Stimulated activated CD8-positive, alpha-beta memory T cell treated with anti-CD3 and anti-CD28 coated beads, Interleukin-12 subunit alpha, Interleukin-12 subunit beta, amount 100 ng/mL, for 24 hours (primary cell): ENCODE data around the gene SOX5.

Experiments
- DNase-seq: peaks from one replicate; pipeline ENCODE4 v3.0.0-alpha.2; 2020; ENCODE audit errors: extremely low read depth

The SOX5 gene

DNA sequence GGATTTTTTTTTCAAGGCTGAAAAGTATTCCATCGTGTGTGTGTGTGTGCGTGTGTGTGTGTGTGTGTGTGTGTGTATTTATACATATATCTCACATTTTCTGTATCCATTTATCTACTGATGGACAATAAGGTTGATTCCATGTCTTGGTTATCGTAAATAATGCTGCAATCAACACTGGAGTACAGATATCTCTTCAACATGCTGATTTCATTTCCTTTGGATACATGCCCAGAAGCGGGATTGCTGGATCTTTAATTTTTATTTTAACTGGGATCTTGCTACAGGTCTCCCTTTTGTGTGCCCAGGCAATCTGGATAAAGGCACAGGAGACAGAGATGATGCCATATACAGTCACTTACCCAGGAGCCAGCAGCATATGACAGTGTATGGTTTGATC, 338.1 kb downstream of the SOX5 start:
- DNase-seq, result no peak

DNA sequence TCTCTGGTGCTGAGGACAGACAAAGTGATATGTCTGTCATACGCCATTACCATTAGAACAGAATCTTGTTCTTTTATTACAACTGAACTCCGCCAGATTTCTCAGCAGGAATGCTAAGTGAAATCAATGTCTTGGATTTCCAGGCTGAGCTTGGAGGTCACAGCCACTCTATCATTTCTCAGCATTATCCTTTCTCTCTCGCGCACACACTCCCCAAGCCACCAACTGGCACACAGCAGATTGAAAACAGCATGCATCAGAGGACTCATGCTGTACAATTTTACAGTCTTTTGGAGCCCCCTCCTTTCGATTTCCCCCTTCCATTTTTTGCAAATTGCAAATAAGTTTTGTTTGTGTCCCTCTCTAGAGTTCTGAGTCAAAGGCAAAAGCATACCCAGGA, 348.6 kb downstream of the SOX5 start:
- no peak for DNase-seq

DNA sequence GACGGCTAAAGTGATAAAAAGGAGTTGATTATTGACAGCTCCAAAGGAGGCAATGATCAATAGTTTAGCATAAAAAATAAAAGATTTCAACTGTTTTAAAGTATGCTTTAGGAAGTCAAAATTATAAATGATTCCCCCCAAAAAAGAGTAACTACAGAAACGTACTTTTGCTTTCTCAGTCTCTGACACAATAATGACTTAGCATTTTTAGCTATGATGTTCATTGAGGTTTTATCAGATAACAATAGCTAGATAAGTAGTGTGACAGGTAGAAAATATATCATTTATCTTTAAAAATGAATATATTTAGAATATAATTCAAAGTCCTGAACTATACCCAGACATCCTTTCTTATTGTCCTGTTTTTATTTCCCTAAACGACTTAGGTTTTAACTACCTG, 352.9 kb downstream of the SOX5 start:
- no peak for DNase-seq

DNA sequence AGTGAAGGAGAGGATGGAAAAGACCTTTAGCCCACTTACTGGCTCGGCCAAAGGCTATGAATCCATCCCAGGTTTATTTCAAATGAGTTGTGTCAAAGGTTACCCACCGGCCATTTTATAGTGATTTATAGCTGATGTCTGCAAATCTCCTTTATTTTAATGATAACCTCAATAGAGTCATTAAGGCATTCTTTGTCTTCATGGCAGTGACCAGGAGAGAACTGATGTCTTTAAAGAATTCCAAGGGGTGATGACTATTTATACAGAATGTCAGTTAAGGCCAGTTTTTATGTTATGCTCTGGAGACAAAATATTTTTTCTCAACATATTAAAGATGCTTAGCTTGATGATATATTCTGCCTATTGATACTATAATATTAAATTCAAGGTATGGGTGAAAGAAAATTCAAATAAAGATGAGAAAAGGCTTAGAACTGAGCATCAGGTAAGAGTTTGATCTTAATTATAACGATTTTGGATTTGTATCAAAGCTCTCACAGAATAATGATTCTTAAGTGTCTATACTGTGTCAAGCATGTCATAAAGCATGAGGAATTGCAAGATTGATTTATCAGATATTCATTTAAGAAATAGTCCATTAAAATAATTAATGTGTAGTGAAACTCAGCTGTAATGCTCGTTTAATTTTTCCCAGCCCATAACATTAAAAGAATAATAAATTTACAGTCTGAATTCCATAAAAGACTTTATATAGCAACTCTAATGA, 361.5 kb downstream of the SOX5 start:
- DNase-seq, result no peak

DNA sequence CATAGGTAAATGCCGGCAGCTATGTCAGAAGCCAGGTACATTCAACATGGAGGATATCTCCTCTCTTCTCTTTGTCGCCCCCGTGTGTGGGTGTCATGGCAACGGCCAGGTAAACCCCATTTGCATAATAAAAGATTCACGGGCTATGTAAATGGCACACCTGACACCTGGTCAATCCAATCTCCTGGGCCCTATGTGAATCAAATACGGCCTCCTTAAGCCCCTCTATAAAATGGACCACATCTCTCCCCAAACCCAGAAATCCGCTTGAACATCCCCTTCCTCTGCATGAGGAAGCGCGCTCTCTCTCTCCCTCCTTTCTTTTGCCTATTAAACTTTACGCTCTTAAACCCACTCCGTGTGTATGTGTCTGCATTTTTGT, 363.7 kb downstream of the SOX5 start:
- DNase-seq, result no peak

DNA sequence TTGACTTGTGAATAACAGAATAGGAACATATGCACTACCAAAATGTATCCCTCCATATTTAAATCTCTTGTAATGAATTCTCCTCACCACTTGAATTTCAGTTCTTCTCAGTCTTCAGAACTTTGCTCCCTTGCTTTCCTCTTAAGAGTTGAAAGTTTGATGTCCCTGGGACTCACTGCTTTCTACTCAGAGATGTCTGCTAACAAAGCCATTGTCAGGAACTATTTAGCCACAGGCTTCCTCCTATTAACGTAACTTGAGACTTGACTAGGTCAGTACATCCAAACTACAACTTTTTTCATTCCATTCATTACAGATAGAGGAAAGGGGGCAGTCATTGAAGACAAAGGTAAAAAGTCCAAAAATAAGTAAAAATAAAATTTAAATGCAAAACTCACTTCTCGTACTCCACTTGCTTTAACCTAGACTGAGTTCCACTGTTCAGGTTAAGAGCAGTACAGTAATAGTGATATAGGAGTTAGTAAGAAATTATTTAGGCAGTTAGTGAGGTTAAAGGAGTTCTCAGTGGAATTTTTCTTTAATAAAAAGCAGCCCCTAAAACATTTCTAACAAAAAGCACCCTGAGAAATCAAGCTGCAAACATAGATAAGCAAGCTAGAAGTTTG, 364.2 kb downstream of the SOX5 start:
- no peak for DNase-seq

DNA sequence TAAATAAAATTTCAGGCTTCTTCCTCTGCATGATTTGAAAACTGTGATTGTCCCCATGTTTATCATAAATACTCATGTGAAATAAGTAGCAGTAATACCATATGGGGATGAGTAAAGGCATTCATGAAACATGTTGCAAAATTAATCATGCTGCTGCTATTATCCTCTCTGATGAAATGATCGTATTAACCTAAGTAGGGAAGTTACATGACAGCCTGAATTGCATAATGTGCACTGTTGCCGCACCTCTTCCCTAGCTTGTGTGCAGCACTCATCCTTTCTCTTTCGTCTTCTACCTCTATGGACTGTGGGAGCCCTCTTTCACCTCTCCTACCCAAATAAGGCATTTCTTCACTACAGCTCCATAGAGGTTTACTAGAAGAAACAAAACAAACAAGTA, 367.6 kb downstream of the SOX5 start:
- DNase-seq, result no peak

DNA sequence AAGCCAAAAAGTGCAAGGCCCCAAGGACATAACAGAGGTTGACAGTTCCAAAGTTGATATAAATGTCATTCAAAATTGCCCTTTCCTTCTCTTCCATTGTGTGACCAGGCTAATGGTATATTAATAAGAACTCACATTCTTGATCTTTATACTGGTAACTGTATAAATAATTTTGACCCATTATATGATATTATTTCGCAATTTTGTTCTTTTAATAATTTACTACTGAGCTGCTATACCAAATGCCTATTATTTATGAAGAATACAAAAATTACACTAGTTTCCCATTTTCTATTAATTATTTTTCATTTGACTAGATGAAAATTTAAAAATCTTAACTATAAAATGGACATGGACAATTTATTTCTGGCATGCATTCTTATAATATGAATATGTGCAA, 370.2 kb downstream of the SOX5 start:
- DNase-seq, result no peak

DNA sequence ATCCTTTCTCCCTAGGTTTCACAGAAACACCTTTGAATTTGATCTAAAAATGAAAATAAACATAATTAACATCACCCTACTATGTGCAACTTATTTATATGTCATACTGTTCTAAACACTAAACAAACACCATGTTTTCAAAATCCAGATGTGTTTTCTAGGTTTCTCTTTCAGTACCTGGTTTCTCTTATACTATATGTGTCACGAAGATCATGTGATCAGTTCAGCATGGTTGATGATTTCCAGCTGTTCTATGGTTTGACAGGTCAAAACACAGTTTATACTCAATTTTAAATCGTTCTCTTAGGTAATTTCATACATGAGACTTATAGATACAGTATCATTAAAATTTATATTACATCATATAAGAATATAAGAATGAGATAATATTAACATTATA, 373.1 kb downstream of the SOX5 start:
- no peak for DNase-seq

DNA sequence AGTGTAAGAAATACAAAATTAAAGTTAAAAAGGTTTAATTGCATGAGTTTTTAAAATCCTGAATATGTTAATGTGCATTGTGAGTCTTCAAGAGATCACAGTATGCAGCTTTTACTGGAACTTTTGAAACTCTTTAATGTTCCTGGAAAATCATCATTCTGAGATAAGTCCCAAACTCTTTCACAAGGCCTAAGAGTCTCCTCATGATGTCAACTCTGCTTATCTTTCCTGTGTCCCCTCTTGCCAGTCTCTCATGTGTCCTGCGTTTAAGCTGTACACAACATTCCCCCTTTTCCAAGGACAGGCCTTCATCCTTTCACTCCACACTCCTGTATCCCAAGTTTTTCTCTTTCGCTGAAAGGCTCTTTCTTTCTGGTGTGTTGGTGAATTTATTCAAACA, 380.1 kb downstream of the SOX5 start:
- DNase-seq, result no peak

DNA sequence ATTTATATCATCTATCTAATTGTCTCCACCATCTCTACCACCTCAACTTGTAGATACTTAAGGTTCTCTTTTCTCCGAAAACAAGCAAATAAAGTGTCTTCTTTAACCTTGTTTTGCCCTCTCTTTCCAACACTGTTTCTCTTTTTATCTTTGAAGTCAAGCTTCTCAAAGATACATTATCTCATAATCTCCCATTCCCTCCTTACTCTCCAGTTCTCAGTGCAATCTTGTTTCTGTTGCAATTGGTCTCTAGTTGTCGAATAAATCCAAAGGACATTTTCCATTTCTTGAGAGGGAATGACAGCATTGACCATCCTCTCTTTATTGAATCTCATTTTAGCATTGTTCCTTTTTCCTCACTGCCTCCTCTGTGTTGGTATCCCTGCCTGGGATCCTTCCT, 383.3 kb downstream of the SOX5 start:
- DNase-seq, result no peak

DNA sequence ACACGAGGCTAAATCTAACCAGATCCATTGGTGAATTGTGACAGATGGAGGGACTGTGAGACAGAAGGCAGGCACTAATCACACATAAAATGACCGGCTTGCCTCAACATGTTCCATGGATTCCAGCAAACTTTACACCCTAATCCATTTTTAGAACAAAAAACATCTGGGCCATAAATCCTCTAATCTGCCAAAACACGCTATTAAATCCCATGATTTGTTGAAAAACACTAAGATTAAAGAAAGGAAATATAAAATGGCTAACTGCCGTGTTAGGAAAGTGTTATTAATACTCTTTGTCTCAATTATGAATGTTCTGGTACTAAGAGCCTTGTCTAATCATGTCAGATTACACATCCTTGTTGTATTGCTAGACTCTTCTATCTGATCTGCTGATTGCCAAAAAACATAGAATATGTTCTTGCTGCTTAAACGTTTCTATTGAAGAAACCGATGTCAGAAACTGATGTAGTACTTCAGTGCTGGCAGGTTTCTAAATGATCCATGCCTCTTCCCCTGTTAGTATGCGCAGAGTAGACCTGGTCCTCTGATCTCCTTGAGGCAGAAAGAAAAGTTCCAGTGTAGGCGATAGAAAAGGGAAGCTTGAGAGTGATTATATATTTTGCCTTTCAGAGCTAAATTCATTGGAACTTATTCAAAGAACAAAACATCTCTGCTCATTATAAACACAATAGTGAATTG, 384.9 kb downstream of the SOX5 start:
- no peak for DNase-seq

DNA sequence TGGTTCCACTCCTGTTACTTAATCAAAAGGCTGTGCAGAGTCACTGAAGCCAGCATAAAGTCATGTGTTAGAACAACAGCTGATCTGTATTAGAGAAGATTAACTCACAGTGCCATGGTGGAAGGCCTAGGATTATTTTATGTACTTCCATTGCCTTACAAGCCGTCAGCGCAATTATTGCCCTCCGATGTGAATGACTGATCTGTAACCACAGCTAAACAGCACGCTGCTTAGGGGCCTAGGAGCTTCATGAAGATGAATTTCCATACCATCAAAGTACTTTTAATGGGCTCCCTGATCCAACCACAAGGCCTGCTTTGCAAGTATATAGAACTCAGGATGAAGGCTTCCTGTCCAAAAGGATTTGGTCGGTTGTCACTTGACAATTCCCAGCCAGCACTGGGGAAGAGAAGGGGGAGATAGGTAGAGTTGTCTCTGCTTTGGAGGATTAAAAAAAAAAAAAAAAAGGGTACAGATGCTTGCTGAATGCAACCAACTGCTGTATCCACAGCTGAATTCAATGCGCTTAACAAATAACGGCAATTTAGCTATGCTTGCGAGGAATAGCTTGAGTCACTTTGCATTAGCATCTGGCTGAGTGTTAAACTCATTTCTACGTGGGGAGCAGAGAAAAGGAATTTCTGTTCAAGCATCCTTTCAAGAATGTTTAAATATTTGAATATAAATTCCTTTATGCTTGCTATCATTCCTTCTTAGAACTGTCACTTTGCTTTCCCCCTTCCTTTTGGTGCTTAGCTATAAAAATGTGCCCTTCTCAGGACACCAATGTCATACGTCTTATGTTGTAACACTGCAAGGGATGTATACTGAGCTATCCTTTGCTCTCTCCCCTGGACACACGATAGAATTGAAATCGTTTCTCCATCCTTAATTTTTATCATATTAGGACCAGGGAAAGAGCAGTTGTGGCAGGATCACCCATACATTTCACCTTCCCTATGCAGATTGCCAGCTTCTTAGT, 387.8 kb downstream of the SOX5 start:
- no peak for DNase-seq

DNA sequence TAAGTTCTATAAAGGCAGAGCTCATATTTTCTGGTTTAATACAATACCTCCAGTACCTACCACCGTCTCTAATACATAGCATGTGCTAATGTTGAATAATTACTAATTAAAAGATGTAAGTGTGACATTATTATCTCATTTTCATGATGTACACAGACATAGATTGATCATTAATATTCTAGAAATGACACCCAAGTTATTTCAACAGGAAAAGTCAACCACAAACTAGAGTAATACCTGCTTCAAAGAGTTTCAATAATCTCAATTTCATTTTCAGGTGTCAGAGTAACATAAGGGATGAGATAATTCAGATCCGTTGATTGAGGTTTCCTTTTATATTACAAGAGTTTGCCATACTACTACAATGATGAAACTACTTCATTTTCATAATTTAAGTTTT, 388.9 kb downstream of the SOX5 start:
- no peak for DNase-seq

DNA sequence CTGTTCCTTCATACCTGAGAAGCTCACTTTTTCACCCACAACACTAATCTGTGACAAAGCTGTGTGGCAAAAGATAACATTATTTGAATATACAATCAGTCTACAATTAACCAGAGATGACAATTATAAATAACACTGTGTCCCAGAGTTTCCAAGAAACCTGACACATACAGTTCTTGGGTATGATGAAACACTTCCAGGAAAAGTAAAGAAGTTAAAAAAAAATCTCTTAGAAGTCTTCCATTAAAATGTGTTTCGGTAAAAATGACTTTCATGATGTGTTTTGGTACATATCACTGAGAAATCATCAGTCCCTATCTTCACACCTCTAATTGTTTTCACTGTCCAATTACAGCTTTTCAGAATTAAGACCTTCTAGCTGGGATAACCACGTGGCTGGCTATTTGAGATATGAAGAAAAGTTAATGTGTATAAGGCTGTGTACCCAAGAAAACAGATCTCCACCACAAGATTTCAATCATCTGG, 390.2 kb downstream of the SOX5 start:
- no peak for DNase-seq

DNA sequence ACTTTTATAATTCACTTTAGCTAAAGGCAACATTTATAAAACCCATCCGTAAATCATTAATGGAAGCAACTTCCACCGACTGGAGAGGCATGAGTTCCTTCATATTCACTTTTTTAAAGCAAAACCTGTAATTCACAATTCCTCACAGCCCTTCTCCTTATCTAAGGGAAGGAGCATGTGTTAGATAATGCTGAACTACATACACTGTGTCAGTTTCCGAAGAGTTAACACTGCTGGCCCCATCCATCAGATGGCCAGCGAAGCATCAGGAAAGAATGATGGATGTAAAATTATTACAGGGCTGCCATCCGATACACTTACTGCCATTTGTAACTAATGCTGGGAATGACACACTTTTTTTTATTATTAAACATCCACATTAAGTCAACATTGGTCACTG, 392.8 kb downstream of the SOX5 start:
- DNase-seq, result no peak

DNA sequence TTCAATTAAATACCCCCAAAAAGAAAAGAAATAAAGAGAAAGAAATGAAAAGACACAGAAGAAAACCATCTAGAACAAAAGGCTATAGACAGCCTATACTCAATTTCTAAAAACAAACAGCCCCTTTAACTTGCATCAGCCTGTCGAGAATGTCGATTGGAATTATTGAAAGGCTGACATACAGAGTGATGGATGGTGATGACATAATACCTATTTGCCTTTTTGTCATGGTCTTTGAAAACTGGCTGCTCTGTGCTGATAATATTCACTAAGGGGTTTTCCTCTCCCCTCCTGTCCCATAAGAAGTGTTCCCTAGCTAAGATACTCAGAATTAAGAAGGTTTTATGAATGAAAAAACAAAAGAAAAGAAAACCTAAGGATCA, 393.7 kb downstream of the SOX5 start:
- no peak for DNase-seq

DNA sequence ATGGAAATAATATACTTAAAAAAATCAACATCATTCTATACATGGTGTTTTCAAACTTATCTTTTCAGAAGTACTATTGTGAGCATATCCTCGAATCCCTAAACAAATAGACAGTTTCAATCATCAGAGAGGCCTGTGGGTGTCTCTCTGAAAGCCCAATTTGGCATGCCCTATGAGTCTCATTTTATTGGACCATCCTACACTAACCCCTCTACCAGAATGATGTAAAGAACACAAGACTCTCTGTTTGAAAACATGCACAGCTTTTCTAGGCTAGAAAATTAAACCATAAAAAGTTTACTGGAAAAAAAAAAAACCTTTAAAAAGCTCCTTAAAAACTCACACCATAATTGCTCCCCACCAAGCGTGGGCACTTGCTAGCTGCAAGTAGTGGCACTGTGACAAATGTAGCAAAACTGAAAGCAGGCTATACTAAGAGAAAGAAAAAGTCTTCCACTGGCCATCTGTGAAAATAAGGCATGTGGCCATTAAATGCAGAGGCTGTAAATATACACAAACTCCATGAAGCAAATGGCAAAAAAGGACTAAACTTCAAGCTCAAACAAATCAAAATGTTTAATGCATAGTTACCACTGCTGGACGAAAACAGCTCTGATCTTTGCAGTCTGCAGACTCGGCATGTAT, 394.2 kb downstream of the SOX5 start:
- no peak for DNase-seq

DNA sequence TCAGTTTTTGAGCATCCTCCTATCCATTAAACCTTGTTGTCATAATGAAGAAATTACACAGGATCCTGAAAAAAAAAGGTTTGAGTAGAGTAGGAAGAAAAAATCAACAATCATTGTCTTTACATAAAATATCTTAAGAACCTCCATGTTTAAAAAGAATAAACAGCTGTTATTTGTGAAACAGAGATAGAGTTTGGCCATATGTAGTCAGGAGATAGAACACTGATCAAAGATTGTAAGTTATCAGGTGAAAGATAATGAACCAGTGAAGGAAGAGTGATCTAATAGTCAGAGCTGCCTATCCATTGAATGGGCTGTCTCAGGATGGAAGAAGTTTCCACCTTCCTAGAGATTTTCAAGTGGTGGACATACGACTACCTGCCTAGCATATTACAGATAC, 397.1 kb downstream of the SOX5 start:
- DNase-seq, result no peak

DNA sequence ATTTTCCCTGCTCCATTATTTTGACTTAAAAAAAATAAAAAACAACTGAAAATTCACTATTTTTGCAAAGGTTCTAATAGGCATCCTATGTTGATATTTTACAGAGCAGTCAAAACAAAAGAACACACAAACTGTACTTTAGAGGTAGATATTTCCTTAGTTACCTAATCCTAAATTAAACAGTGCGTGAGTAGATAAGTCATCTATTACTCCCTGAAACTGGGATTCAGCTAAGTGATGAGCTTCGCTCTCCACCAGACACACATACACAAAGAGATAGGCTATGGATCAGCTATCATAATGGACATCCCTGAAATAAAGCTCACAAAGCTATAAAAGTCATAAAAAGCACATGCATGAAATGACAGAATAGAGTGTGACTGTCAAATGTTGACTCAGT, 398.7 kb downstream of the SOX5 start:
- DNase-seq, result no peak

DNA sequence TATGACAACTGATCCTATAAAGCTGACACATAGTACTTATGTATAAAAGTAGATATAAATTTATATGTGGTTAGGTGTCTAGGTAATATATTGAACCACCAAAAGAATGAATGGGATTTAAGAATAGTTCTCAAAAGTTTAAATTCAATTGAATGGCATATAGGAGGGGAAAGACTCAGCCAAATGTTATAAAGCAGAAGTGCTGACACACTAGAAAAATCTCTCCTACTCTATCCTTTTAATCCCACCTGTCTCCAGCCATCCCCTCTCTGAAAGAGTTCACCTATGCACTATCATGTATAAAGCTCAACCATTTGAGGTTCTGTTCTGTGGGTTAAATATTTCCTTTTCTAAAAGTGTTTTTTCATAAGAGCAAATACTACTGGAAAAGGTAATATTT, 400.7 kb downstream of the SOX5 start:
- no peak for DNase-seq

DNA sequence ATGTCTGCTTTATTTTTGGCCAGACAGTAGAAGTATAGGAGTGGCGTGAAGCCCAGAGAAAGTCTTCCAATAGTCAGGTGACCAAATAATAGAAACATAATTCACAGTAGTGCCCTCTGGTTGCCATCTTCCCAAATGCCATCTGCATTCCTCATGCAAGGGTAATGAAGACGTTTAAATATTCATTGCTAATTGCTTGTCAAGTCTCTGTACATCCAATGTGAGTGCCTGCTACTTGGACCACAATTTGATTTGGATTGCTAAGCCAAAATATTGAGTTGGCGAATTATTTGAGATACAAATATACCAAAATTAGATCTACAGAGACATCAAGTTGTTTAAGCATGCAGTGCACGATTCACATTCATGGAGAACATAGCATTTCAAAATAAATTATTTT, 402.7 kb downstream of the SOX5 start:
- DNase-seq, result no peak
